Endothelial cell of umbilical vein (primary cell): ENCODE results near the gene PPAN. TPM values are rescaled to one million over a fixed set of nuclear protein-coding genes. Genes with fewer than 3 reads are reported as not detected.

Experiments
- BruUV-seq: library from RNA; stranded (reverse); fragments of 400-500 nt; replicated peaks from 2 replicates; lab custom pipeline; 2021; lab: Mats Ljungman, UMichigan
- CTCF ChIA-PET: fragments of 300-600, 350-600 bp; sonication (Branson Sonifier 250); formaldehyde crosslinking; loops from one replicate; lab custom pipeline; 2021; ENCODE audit warnings: antibody characterized with exemption, inconsistent platforms; lab: Charles Lee
- POLR2A ChIA-PET: fragments of 300-600, 350-600 bp; sonication (Branson Sonifier 250); formaldehyde crosslinking; loops from one replicate; lab custom pipeline; 2021; ENCODE audit warnings: antibody characterized with exemption, inconsistent platforms; lab: Charles Lee
- DNase-seq: peaks from one replicate; pipeline ENCODE4 v3.0.0-alpha.2; 2011; ENCODE audit warnings: low read depth, low spot score
- FAIRE-seq: peaks from 2 replicates; lab custom pipeline; 2011; peaks lifted over from hg19 to GRCh38; lab: Jason Lieb, UNC
- H2AFZ ChIP-seq: 2 replicates; pipeline ENCODE4 v1.6.0; 2012; ENCODE audit warnings: low read depth, low read length, control low read depth, inconsistent platforms
- H3K27ac ChIP-seq: 2 replicates; pipeline ENCODE4 v1.5.1; 2011; ENCODE audit warnings: low read depth, mild to moderate bottlenecking, control low read depth, low read length, moderate library complexity; ENCODE audit not compliant: insufficient read depth
- H3K27me3 ChIP-seq, 2 experiments: 2 replicates each; pipeline versions ENCODE4 v1.6.0 to v1.6.1; 2011; ENCODE audit warnings: low read length in 2 of 2, mixed read lengths in 1 of 2; ENCODE audit not compliant: control insufficient read depth in 2 of 2, insufficient read depth in 2 of 2
- H3K36me3 ChIP-seq, 2 experiments: 2 replicates in 1 of 2; 3 replicates in 1 of 2; pipeline ENCODE4 v1.5.1; 2011; ENCODE audit warnings: low read length in 2 of 2, mild to moderate bottlenecking in 1 of 2, moderate library complexity in 1 of 2; ENCODE audit not compliant: control insufficient read depth in 2 of 2, insufficient read depth in 2 of 2; ENCODE audit errors: extremely low read depth in 1 of 2
- H3K4me1 ChIP-seq: 3 replicates; pipeline ENCODE4 v1.5.1; 2011; ENCODE audit warnings: mild to moderate bottlenecking, low read length; ENCODE audit not compliant: control insufficient read depth, insufficient read depth; ENCODE audit errors: extremely low read depth
- H3K4me2 ChIP-seq: 2 replicates; pipeline ENCODE4 v1.6.1; 2011; ENCODE audit warnings: low read length, control low read depth, mixed read lengths; ENCODE audit not compliant: insufficient read depth
- H3K4me3 ChIP-seq, 3 experiments: fragments of 200-600 bp in 1 of 3; sonication (generic), shearing (Covaris generic) in 1 of 3; replicated peaks in 1 of 3; 2 replicates each; pipeline ENCODE4 v1.5.1; 2011 to 2016; ENCODE audit warnings: control low read depth in 3 of 3, low read length in 3 of 3, mild to moderate bottlenecking in 2 of 3, inconsistent platforms in 1 of 3, low read depth in 1 of 3, moderate library complexity in 1 of 3; ENCODE audit not compliant: insufficient read depth in 1 of 3
- H3K79me2 ChIP-seq: 2 replicates; pipeline ENCODE4 v1.6.0; 2012; ENCODE audit warnings: low read length, inconsistent platforms; ENCODE audit not compliant: control insufficient read depth, insufficient read depth
- H3K9ac ChIP-seq: replicated peaks from 2 replicates; pipeline ENCODE3; 2011; ENCODE audit warnings: low read length, control low read depth; ENCODE audit not compliant: insufficient read depth; ENCODE audit errors: extremely low read depth
- H3K9me1 ChIP-seq: replicated peaks from 3 replicates; pipeline ENCODE4 v1.6.0; 2011; ENCODE audit warnings: mild to moderate bottlenecking, low read length; ENCODE audit not compliant: control insufficient read depth, insufficient read depth; ENCODE audit errors: extremely low read depth
- H3K9me3 ChIP-seq: replicated peaks from 2 replicates; pipeline ENCODE4 v1.5.1; 2012; ENCODE audit warnings: low read length, inconsistent platforms; ENCODE audit not compliant: control insufficient read depth, insufficient read depth
- H4K20me1 ChIP-seq: replicated peaks from 2 replicates; pipeline ENCODE3; 2011; ENCODE audit warnings: mild to moderate bottlenecking, low read length; ENCODE audit not compliant: control insufficient read depth, insufficient read depth; ENCODE audit errors: extremely low read depth
- EZH2 ChIP-seq: IDR thresholded peaks from 2 replicates; pipeline ENCODE4 v1.6.1; 2012; ENCODE audit warnings: borderline replicate concordance, low read depth, mild to moderate bottlenecking, moderate library complexity, low read length, inconsistent platforms; ENCODE audit not compliant: severe bottlenecking
- FOS ChIP-seq: IDR thresholded peaks from 2 replicates; pipeline ENCODE4 v1.6.1; 2011; ENCODE audit warnings: mild to moderate bottlenecking, low read length, moderate library complexity, borderline replicate concordance; ENCODE audit not compliant: insufficient read depth
- GATA2 ChIP-seq: IDR thresholded peaks from 2 replicates; pipeline ENCODE4 v1.7.0; 2011; ENCODE audit warnings: low read depth, mild to moderate bottlenecking, moderate library complexity, mixed read lengths, low read length; ENCODE audit not compliant: insufficient read length, insufficient read depth
- JUN ChIP-seq: IDR thresholded peaks from 2 replicates; pipeline ENCODE4 v1.6.1; 2011; ENCODE audit warnings: borderline replicate concordance, low read depth; ENCODE audit not compliant: insufficient read length, insufficient read depth
- MYC ChIP-seq: IDR thresholded peaks from one replicate; pipeline ENCODE4 v1.6.1; 2011; ENCODE audit warnings: mild to moderate bottlenecking, low read depth, low read length
- POLR2A ChIP-seq: IDR thresholded peaks from 2 replicates; pipeline ENCODE4 v1.6.1; 2012; ENCODE audit warnings: low read depth, mild to moderate bottlenecking, control low read depth, low read length
- POLR2AphosphoS5 ChIP-seq: IDR thresholded peaks from 2 replicates; pipeline ENCODE4 v1.6.1; 2012; ENCODE audit warnings: low read depth, mild to moderate bottlenecking, control low read depth, low read length, moderate library complexity; ENCODE audit not compliant: insufficient read depth
- dilution Hi-C: fragments of 300-500 bp; cut with MboI; formaldehyde crosslinking; loops from one replicate; pipeline ENCODE4 v1.15.0; 2019; ENCODE audit warnings: low sequenced_read_pairs; ENCODE audit not compliant: extremely low pct_ligation_motif_present
- intact Hi-C: fragments of 100-400 bp; cut with micrococcal nuclease; formaldehyde crosslinking; loops from one replicate; pipeline ENCODE4 v1.10.0; 2022
- polyA plus RNA-seq, 4 experiments: library from polyadenylated mRNA; depleted of rRNA in 3 of 4; stranded (reverse) in 3 of 4; unstranded in 1 of 4; fragments of >200 nt; gene quantifications; 2 replicates each; pipeline versions ENCODE4 v1.2.1 to v1.2.3, GENCODE V29; 2011 to 2012; ENCODE audit warnings: missing spikeins in 1 of 4
- total RNA-seq: library from RNA; stranded (reverse); gene quantifications from 2 replicates; pipeline ENCODE4 v1.2.3, GENCODE V29; 2021
- TF ChIP-seq, protein P1 (sequence below), 2 donors: IDR thresholded peaks; 1 replicate in 1 of 2; 2 replicates in 1 of 2; pipeline ENCODE4 v1.5.1; 2011; ENCODE audit warnings: low read length in 2 of 2, mild to moderate bottlenecking in 2 of 2, moderate library complexity in 2 of 2, control low read depth in 1 of 2, inconsistent platforms in 1 of 2, low read depth in 1 of 2; ENCODE audit not compliant: insufficient read depth in 1 of 2; ENCODE audit errors: extremely low read depth in 1 of 2
- TF ChIP-seq, protein P2 (sequence below): IDR thresholded peaks from 2 replicates; pipeline ENCODE4 v1.6.1; 2011; ENCODE audit not compliant: insufficient read depth, insufficient read length

The PPAN gene
- total and polyA plus RNA-seq, 2 donors (not counting 3 experiments of a cell fraction or from before 2014, with no cell fraction given) = 27.6 to 51.6 TPM

GRCh38 chr19:10076535-10076934, 29.6 kb upstream of the PPAN start:
- TF ChIP-seq EZH2 (no peak), GATA2 (no peak), FOS (no peak), POLR2A (no peak), JUN (no peak), POLR2AphosphoS5 (no peak), MYC (no peak)
- TF ChIP-seq, protein P1, sequence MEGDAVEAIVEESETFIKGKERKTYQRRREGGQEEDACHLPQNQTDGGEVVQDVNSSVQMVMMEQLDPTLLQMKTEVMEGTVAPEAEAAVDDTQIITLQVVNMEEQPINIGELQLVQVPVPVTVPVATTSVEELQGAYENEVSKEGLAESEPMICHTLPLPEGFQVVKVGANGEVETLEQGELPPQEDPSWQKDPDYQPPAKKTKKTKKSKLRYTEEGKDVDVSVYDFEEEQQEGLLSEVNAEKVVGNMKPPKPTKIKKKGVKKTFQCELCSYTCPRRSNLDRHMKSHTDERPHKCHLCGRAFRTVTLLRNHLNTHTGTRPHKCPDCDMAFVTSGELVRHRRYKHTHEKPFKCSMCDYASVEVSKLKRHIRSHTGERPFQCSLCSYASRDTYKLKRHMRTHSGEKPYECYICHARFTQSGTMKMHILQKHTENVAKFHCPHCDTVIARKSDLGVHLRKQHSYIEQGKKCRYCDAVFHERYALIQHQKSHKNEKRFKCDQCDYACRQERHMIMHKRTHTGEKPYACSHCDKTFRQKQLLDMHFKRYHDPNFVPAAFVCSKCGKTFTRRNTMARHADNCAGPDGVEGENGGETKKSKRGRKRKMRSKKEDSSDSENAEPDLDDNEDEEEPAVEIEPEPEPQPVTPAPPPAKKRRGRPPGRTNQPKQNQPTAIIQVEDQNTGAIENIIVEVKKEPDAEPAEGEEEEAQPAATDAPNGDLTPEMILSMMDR (IDR thresholded peaks at IDR 0.05; ENCODE audit: extremely low read depth in 1 of 2, insufficient read depth in 1 of 2, low read depth in 1 of 2, low read length in 2 of 2) = no peak
- TF ChIP-seq, protein P2, sequence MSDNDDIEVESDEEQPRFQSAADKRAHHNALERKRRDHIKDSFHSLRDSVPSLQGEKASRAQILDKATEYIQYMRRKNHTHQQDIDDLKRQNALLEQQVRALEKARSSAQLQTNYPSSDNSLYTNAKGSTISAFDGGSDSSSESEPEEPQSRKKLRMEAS = no peak
- CTCF ChIA-PET = interaction anchor here (1.2 to 1.8 kb wide), 2 partner anchors 37 to 174 kb away, joined by 3 to 7 read pairs; no protein-coding TSS in a partner anchor
- POLR2A ChIA-PET = no interaction called here

More at GRCh38 chr19:10076535-10076934, 29.6 kb upstream of the PPAN start:
- Histone ChIP-seq H2AFZ (no peak overlapping the region), H3K27ac (no peak overlapping the region), H3K4me3 (no peak overlapping the region), H3K4me2 (no peak overlapping the region), H3K9ac (no peak overlapping the region), H3K4me1 (no peaks in the 10 kb centered on the region), H3K36me3 (no peaks in the 10 kb centered on the region), H3K9me1 (no peaks in the 10 kb centered on the region), H3K9me3 (no peaks in the 10 kb centered on the region), H3K79me2 (no peaks in the 10 kb centered on the region), H4K20me1 (no peaks in the 10 kb centered on the region), H3K27me3 (no peaks in the 10 kb centered on the region)
- dilution Hi-C loops = no loop called here
- intact Hi-C loops = no loop called here
- BruUV-seq = no TSS peak
- FAIRE-seq (no peak), DNase-seq (no peak)
